GM12892 (cell line): Measurements from ENCODE around the gene FRMPD2. TPM values are rescaled to one million over a fixed set of nuclear protein-coding genes. Genes with fewer than 3 reads are reported as not detected.

Experiments used
- DNase-seq: peaks from one replicate; pipeline ENCODE4 v3.0.0; 2011; ENCODE audit not compliant: insufficient read length
- FAIRE-seq: peaks from 2 replicates; lab custom pipeline; 2011; peaks lifted over from hg19 to GRCh38; lab: Jason Lieb, UNC
- POLR2A ChIP-seq: IDR thresholded peaks from 2 replicates; pipeline ENCODE4 v1.6.1; 2011; ENCODE audit warnings: low read depth, low read length, control low read depth
- POLR2AphosphoS5 ChIP-seq: IDR thresholded peaks from 2 replicates; pipeline ENCODE4 v1.6.1; 2011; ENCODE audit warnings: low read depth, low read length, control low read depth
- TAF1 ChIP-seq: IDR thresholded peaks from 2 replicates; pipeline ENCODE4 v1.6.1; 2011; ENCODE audit warnings: low read depth, mild to moderate bottlenecking, control low read depth, low read length, borderline replicate concordance
- polyA plus RNA-seq: library from polyadenylated mRNA; unstranded; fragments of >200 nt; gene quantifications from one replicate; pipeline ENCODE4 v1.2.1, GENCODE V29; 2012; ENCODE audit warnings: missing spikeins, inconsistent platforms; ENCODE audit not compliant: missing spikeins

FRMPD2 gene, protein sequence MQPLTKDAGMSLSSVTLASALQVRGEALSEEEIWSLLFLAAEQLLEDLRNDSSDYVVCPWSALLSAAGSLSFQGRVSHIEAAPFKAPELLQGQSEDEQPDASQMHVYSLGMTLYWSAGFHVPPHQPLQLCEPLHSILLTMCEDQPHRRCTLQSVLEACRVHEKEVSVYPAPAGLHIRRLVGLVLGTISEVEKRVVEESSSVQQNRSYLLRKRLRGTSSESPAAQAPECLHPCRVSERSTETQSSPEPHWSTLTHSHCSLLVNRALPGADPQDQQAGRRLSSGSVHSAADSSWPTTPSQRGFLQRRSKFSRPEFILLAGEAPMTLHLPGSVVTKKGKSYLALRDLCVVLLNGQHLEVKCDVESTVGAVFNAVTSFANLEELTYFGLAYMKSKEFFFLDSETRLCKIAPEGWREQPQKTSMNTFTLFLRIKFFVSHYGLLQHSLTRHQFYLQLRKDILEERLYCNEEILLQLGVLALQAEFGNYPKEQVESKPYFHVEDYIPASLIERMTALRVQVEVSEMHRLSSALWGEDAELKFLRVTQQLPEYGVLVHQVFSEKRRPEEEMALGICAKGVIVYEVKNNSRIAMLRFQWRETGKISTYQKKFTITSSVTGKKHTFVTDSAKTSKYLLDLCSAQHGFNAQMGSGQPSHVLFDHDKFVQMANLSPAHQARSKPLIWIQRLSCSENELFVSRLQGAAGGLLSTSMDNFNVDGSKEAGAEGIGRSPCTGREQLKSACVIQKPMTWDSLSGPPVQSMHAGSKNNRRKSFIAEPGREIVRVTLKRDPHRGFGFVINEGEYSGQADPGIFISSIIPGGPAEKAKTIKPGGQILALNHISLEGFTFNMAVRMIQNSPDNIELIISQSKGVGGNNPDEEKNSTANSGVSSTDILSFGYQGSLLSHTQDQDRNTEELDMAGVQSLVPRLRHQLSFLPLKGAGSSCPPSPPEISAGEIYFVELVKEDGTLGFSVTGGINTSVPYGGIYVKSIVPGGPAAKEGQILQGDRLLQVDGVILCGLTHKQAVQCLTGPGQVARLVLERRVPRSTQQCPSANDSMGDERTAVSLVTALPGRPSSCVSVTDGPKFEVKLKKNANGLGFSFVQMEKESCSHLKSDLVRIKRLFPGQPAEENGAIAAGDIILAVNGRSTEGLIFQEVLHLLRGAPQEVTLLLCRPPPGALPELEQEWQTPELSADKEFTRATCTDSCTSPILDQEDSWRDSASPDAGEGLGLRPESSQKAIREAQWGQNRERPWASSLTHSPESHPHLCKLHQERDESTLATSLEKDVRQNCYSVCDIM (N-terminal part only)
- 4.4 TPM for polyA plus RNA-seq

DNA sequence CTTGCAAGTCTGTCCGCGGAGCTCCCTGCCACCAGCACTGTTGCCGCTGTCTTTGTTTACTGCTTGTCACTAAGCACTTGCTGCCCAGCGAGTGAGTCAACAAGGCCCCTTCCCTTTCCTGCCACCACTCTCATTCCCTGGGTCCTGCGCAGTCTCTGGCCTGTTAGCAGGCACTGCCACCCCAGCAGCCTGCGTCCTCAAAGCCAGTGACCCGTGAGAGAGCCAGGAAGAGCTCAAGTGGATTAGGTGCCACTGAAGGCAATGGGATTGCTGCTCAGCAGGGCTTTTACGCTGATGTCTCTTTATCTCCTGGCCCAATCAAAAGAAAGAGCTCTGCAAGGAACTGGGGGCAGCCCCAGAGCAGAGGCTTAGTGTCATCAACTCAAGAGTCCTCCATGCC lies at the start of gene FRMPD2:
TSS of gene FRMPD2 (minus strand) at position 61 of the 400 bp plus-strand sequence. CDS start 129 bp downstream, outside the sequence.
- no peak for TF ChIP-seq POLR2AphosphoS5
- no peak for TF ChIP-seq POLR2A
- no peak for TF ChIP-seq TAF1
- FAIRE-seq (no peak), DNase-seq (no peak)

DNA sequence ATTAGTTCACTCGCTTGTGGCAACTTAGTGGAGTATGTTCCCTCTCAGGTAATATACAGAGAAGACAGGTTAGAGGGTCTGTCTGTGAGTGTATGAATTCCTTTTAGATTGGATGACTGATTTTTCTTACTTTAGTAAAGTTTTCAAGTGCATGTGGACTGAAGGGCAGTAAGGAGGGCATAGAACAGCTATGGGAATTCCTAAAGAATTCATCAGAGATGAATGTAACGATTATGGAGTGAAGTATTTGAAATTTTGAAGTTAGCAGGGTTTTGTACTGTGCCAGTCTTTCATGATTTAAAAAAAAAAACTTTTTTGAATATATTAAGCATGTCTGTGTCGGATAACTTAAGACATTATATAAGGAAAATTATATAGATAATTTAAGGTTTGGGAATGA lies 47.5 kb upstream of the FRMPD2 start:
- FAIRE-seq (no peak), DNase-seq (no peak)
- no peak for TF ChIP-seq POLR2AphosphoS5
- TF ChIP-seq TAF1, result no peak
- no peak for TF ChIP-seq POLR2A

DNA sequence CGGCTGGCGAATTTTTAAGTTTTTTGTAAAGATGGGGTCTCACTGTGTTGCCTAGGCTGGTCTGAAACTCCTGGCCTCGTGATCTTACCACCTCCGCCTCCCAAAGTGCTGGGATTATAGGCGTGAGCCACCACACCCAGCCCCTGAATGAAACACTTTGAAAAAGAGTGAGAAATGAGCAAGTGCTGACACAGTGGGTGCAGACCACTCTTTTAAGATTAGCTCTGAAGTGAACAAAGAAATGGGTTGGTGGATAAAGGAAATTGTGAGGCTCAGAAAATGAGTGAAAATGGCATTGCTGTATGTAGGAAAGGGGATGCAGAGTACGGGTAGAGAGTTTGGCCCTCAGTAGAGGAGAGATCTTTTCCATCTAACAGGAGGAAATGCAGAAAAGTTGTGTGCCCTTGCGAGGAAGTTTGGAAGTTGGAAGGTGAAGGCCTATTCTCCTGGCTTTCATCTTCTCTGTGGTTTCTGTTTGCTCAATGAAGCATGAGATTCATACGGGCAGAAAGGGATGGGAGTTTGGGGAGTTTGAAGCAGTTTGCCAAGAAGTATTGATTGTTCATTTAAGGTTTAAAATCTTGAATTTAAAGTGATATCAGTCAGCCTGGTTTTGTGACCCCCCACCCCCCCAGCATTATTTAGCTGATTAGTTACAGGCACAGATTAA lies 43.0 kb upstream of the FRMPD2 start:
- FAIRE-seq, result no peak

DNA sequence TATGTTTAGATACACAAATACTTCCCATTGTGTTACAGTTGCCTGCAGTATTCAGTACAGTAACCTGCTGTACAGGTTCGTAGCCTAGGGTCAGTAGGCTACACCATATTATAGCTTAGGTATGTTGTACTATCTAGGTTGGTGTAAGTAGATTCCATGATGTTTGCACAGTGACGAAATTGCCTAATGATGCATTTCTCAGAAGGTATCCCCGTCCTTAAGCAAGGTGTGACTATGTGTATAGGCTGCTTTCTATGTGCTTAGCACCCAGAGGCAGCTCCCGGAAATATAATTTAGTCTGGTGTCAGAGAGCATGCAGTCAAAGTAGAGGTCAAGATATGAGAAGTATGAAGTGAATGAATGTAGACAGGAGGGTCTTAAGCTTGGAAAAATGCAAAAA lies 41.7 kb upstream of the FRMPD2 start:
- DNase-seq (no peak), FAIRE-seq (no peak)
- TF ChIP-seq POLR2AphosphoS5 (no peak), POLR2A (no peak), TAF1 (no peak)

More for the DNA sequence above, 43.0 kb upstream of the FRMPD2 start:
- no peak for DNase-seq
- TF ChIP-seq POLR2AphosphoS5 (no peak), POLR2A (no peak), TAF1 (no peak)

DNA sequence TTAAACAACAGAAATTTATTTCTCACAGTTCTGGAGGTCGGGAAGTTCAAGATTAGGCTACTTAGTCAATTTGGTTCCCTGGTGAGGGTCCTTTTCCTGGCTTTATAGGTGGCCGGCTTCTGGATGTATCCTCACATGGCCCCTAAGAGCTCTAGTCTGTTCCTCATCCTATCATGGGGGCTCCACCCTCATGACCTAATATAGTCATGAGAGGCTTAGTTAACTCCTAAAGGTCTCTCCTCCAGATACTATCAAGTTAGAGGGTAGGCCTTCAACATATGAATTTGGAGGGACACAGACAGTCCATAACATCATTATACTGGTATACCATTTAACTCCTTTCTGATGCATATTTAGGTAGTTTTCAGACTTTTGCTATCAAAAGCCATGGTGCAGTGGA lies 39.6 kb upstream of the FRMPD2 start:
- FAIRE-seq (no peak), DNase-seq (no peak)
- TF ChIP-seq TAF1 (no peak), POLR2AphosphoS5 (no peak), POLR2A (no peak)

DNA sequence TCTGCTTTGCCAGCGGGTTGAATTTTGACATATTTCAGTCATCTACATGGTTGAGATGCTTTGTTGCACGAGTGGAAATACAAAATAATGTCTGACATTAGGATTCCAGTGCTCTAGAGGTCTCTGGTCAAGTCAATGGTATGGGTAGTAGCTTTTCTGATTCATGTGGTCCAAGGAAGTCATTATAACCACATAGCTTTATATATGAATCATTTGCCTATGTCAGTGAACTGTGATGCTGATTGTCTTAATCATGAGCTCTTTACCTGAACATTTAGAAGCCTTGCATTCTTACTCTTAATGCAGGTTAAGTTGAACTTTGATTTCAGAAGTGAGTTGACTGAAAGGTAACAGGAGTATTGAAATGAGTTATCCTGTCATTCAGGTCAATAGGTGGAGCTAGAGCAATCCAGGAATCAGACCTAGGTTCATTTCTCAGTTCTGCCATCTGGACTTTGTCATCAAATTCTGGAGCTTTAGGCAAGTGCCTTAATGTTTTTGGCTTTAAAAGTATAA lies 35.3 kb upstream of the FRMPD2 start:
- DNase-seq (no peak), FAIRE-seq (peak; percentile 88)
- no peak for TF ChIP-seq POLR2A
- no peak for TF ChIP-seq TAF1
- TF ChIP-seq POLR2AphosphoS5, result no peak

DNA sequence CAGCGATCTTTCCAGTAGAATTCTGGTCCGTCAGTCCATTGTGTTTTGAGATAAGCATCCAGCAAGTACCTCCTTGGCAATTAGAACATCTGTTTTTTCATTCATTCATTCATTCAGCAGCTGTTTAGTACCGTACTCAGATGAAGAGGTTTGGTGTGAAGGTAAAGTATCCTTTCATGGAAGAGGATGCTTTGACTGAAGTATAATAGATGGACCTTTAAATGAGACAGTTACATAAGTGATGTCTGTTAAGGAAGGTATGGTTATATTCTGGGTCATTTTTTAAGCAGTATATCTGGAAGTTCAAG lies 33.2 kb upstream of the FRMPD2 start:
- TF ChIP-seq POLR2A, result no peak
- TF ChIP-seq POLR2AphosphoS5, result no peak
- TF ChIP-seq TAF1, result no peak
- FAIRE-seq, result peak; percentile 50
- DNase-seq, result no peak

DNA sequence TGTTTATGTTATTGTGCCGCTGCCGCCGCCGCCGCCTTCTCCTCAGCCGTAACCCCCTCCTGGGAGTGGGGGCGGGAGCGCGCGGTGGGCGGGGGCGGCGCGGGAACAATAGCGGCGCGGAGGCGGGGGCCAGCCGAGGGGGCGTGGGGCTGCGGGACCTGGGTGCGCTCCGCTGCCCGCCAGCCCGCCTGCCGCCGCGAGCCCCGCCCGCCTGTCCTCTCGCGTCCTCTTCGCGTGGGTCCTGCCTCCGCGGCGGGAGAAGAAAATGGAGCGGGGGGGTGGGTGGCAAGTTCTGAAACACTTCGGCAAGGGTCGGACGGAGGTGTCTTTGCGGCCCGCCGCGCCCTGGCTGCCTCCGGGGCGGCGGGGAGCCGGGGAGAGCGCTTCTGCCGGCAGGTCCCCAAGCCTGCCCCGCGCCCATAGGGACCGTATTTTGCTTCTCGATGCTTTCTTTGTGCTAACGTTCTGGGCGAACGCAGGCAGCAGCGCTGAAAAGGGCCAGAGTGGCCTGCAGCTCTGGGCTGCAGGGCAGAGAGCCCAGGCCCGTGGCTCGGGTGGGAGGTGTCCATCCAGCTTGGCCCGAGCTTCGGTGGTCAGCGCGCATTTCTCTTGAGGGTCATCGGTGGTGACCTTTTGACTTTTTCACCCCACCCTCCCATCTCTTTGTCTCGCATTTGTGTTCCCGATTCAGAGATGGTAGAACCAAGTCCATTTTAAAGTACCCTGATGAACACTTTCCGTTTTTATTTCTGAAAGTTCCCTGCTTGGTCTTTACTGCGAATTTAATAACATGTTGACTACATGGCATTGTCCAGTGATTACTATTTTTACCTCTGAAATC lies 32.6 kb upstream of the FRMPD2 start:
- FAIRE-seq (no peak), DNase-seq (no peak)
- TF ChIP-seq TAF1, result no peak
- TF ChIP-seq POLR2AphosphoS5, result no peak
- no peak for TF ChIP-seq POLR2A

DNA sequence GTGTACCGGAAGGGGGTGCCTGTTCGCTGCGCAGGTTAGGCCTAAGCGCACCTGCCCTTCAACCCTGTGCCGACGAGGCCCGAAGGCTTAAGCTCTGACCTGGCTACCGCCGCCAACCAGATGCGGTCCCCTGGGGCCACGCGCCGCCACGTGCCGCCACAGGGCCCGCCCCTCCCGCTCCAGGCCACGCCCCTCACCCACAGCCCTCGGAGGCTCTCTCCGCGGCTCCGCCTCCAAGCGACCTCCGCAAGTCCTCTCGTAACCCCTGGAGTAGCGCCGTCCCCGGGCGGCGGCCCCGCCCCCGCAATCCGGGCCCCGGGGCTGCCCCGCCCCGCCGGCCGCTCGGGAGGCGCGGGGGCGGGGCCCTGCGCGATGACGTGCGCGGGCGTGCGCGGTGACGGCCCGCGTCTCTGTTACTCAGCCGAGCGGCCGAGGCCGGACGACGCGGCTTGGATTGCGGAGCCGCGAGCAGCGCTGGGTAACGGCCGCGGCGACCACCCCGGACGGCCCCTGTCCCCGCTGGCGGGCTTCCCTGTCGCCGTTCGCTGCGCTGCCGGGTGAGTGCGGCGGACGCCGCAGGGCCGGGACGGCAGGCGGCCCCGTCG lies 31.9 kb upstream of the FRMPD2 start, which contains the start of gene MAPK8:
TSS of gene MAPK8 (plus strand) at position 413 of the 605 bp plus-strand sequence. CDS start 94,984 bp downstream, outside the sequence.
- DNase-seq (peak; percentile 95), FAIRE-seq (peak; percentile 98)
- TF ChIP-seq POLR2A (peak; percentile 84), TAF1 (no peak), POLR2AphosphoS5 (peak; percentile 67; the same call in 1 of the 2 replicates)
